HG02870 (cell line): Measurements from ENCODE around the gene TSHZ2.

Experiments
- ATAC-seq: cut with Tn5 transposase; IDR thresholded peaks from one replicate; pipeline ENCODE4 v1.9.1; 2021; ENCODE audit warnings: mild to moderate bottlenecking, moderate library complexity; ENCODE audit not compliant: unreplicated experiment

The TSHZ2 gene

GRCh38 chr20:53221731-53222130, 249.6 kb downstream of the TSHZ2 start:
- no peak for ATAC-seq

DNA sequence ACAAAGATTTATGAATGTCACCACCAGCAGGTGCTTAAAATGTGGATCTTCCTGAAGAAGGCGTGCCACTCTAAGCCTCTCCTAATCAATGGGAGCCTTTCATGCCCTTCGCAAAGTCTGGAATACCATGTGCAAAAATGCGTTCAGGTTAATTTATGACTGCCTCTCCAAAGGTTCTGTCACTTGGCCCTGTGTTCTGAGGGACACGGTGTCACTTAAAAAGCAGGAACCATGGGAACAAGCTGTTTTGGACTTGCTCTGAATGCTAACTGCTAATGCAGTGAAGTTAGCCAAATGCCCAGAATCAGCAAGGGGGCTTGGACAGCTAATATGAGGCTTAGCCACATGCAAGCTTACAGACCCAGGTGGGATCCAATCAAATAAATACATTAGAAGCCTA, 250.3 kb downstream of the TSHZ2 start:
- no peak for ATAC-seq

DNA sequence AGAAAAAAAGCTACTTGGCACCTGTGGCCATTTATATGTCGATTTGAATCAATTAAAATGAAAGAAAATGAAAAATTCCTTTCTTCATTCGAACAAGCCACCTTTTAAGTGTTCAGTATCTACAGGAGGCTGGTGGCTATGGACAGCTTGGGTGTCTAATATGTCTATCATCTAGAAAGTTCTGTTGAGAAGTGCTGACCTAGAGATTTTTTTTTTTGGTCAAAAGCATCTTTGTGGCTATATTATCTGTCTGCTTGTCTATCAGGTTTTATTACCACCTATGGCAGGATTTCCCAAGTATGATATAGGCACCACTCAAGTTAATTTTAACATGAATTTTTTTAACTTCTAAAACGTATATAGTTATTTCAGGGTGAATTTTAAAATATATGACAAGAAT, 250.8 kb downstream of the TSHZ2 start:
- no peak for ATAC-seq

DNA sequence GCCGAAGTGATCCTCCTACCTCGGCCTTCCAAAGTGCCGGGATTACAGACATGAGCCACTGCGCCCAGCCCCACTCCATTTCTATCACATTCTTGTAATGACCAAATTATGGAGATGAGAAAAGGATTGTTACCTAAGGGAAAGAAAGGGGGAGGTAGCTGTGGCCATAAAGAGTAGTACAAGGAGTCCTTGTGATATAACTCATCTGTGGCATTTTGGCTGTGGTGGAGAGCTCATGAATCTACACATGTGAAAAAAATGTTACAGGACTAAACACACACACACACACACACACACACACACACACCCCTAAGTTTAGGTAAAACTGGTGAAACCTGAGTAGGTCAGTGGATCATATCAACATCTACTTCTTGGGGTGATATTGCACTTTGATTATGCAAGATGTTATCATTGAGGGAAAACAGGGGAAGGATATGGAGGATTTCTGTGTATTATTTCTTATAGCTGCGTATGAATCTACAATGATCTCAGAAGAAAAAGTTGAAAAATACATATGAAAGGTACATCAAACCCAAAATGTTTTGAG, 251.5 kb downstream of the TSHZ2 start:
- no peak for ATAC-seq

GRCh38 chr20:53224851-53225250, 252.7 kb downstream of the TSHZ2 start:
- ATAC-seq = no peak

DNA sequence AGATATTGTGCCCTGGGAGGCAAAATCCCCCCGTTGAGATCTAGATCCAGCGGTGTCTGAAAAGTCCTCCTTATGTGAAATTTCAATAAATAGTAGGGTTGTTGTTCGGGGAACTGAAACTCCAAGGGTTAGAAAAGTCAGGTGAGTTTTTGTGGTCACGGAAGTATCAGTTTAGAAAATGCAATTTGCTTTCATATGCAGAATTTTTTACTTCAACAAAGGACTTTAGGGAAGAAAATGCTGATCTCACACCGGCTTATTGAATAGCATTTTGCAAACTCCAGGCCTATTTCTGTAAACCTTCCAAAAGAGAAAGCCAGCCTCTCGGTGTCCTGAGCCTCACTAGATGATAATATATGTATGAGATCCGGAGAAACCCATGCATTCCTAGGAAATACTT, 254.7 kb downstream of the TSHZ2 start:
- ATAC-seq = peak; percentile 68

- ATAC-seq = no peak
Measured at GRCh38 chr20:53227523-53227922, 255.4 kb downstream of the TSHZ2 start.

- ATAC-seq = no peak
Measured at GRCh38 chr20:53231061-53231460, 258.9 kb downstream of the TSHZ2 start.

GRCh38 chr20:53237461-53237860, 265.3 kb downstream of the TSHZ2 start:
- ATAC-seq = no peak

DNA sequence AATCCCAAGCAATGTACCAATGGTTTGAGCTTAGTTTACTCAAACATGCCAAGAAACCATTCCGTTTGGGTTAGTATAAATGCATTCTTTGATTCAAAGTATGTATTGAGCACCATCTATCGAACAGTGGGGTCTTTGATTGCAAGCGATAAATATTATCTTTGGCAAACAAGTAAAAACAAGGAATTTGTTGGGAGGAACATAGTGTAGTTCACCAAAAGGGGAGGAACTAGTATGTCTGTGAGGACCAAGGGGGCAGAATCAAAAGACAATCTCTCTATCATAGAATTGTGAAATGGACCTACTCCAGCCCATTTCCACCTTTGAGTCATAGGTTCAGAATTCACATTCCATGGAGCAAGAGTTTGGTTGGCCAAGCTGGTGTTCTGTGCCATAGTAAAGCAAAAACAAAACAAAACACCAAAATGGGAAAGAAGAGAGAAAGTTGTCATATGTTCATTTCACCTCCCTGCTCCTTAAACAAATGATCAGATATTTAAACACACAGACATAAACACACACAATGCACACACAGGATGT, 266.0 kb downstream of the TSHZ2 start:
- no peak for ATAC-seq

- ATAC-seq = no peak
Measured at GRCh38 chr20:53243152-53243551, 271.0 kb downstream of the TSHZ2 start.

DNA sequence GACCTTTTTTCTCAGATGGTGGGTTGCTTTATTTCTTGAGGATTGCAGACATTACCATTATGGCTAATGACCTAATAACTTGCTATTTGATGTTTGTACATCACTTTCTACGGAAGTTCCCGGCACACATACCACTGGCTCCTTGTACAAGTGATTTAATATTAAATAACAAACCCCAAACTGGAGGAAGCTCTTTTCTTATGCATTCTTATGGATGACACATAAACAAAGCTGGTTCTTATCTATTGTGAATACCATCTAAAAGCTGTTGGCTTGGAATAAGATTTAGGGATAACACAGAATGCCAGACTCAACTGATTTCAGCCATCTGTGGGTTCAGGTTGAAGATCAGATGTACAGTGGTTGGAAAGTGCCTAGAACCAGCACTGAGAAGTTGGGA, 272.6 kb downstream of the TSHZ2 start:
- ATAC-seq = no peak

DNA sequence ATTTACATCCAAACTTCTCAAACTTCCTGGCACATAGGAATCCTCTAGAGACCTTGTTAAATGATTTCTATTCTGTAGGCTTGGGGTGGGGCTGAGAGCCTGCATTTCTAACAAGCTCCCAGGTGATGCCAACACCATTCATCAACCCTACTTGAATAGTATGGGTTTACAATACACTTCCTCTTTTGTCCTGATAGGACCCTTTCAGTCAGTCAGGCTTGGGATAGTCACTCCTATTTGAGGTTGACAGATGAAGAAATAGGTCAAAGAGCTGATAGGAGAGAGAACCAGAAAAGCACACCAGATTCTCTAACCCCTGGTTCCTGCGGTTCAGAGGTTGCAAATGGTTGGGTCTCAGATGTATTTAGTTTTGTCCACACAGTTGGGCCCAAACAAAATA, 273.4 kb downstream of the TSHZ2 start:
- ATAC-seq = no peak

- ATAC-seq = no peak
Measured at GRCh38 chr20:53247468-53248103, 275.4 kb downstream of the TSHZ2 start.

DNA sequence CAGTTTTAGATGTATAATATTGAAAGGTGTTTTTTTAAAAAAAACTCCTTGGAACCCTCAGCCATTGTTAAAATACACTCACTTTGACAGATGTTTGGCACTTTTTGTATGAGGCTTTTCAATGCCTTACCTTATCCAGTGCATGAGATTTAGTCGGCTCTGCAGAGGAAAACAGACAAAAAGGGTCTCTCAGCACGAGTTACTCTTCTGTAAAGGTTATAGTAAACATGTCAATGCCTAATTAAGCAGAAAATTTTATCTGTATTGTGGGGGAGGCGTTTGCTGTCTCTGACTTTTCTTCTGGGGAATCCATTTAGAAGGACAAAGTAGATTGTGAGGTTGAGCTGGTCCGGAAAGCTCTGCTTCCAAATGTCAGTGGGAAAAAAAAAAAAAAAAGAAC, 278.3 kb downstream of the TSHZ2 start:
- ATAC-seq = no peak

DNA sequence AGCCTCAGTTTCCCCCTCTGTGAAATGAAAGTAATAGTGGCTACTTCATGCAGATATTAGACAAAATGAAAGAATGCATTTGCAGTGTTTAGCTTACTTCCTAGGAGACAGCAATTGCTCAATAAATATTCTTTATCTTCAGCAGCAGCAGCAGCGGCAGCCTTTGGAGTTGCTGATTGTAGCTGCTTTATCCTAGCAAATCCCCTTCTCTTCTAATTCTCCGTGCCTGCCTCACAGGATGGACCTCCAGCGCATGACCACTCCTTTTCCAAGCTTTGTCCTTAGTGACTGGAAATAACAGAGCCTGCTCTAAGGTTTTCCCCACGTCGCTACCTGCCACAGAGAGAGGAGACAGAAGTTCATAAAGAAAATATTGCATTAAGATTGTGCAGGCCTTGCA, 279.8 kb downstream of the TSHZ2 start:
- ATAC-seq = no peak

GRCh38 chr20:53253668-53254067, 281.5 kb downstream of the TSHZ2 start:
- no peak for ATAC-seq

DNA sequence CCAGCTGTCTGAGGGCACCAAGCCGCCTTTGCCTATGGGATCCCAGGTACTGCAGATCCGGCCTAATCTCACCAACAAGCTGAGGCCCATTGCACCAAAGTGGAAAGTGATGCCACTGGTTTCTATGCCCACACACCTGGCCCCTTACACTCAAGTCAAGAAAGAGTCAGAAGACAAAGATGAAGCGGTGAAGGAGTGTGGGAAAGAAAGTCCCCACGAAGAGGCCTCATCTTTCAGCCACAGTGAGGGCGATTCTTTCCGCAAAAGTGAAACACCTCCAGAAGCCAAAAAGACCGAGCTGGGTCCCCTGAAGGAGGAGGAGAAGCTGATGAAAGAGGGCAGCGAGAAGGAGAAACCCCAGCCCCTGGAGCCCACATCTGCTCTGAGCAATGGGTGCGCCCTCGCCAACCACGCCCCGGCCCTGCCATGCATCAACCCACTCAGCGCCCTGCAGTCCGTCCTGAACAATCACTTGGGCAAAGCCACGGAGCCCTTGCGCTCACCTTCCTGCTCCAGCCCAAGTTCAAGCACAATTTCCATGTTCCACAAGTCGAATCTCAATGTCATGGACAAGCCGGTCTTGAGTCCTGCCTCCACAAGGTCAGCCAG, 283.0 kb downstream of the TSHZ2 start:
- no peak for ATAC-seq

GRCh38 chr20:53258741-53259140, 286.6 kb downstream of the TSHZ2 start:
- no peak for ATAC-seq

GRCh38 chr20:53260168-53260567, 288.0 kb downstream of the TSHZ2 start:
- ATAC-seq = no peak

GRCh38 chr20:53260591-53260990, 288.4 kb downstream of the TSHZ2 start:
- ATAC-seq = no peak

DNA sequence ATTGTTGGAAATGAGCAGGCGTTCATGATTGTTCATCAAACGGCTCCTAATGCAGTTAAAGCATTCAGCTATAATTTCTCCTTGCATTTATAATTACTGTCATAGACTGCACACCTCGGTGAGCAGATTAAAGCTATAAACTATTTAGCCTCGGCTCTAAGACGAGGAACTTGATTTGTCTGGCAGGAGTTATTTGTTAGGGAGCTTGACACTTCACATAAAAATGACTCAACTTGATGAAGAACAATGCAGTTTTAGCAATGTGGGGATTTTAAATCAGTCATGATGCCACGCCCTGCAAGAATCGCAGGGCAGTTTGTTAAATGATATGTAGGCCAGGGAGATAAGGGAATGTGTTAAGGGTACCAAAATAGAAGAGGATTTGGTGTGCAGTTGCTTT, 290.2 kb downstream of the TSHZ2 start:
- ATAC-seq = no peak
